NCI-H1694 (cell line): Measurements from ENCODE around the gene ITPR3.

Experiments
- DNase-seq: peaks from one replicate; lab custom pipeline; 2025; lab: John Stamatoyannopoulos, UW

ITPR3 gene

DNA sequence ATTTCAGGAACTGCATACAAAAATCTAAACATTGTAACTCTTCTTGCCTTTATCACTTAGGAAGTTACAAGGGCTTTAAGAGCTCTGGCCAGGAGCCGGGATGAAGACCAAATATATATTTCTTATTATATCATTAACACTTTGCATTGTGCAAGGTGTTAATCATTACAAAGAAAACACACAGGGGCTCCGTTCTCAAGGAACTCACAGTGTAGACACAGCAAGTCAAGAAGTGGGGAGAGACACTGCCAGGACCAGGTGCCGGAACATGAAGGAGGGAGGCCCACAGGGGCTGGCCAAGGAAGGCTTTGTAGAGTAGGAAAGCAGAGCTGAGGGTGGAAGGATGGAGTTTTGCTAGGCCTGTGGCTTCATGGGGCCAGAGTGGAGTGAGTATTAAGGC lies 17.4 kb downstream of the ITPR3 start:
- DNase-seq, result no peak

DNA sequence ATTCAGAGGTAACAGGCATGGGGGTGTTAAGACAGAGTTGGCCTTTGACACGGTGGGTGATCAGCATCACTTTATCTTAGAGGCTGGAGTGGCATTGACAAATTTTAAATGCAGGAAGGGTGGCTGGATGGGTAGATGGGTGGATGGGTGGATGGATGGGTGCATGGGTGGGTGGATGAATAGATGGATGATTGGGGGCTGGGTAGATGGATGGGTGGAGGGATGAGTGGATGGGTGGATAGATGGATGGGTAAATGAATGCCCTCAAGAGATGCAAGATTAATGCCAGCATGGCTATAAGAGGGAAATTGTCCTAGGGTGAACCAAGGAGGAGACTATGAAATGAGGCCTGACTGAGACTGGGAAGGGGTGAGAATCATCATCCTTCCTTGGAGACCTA lies 18.4 kb downstream of the ITPR3 start:
- no peak for DNase-seq

- no peak for DNase-seq
Observed at GRCh38 chr6:33640361-33640760, 19.2 kb downstream of the ITPR3 start.

- no peak for DNase-seq
Observed at GRCh38 chr6:33641144-33641543, 20.0 kb downstream of the ITPR3 start.

DNA sequence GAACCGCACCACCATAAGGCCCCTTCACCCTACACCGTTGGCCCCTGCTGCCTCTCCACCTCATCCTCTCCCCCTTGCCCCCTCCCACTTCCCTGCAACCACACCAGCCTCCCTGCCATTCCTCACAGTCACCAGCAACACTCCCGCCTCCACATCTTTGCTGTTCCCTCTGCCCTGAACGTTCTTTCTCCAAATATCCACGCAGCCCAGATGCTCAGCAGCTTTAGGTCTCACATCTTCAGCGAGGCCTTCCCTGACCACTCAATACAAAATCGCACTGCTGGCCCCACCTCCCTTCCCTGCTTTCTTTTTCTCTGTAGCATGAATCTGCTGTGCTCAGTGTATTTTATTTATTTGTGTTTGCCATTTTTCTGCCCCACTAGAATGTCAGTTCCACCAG lies 20.5 kb downstream of the ITPR3 start:
- no peak for DNase-seq

GRCh38 chr6:33642897-33643296 lies 21.8 kb downstream of the ITPR3 start:
- no peak for DNase-seq

GRCh38 chr6:33651403-33651802 lies 30.3 kb downstream of the ITPR3 start:
- DNase-seq, result no peak

- no peak for DNase-seq
Observed at GRCh38 chr6:33652002-33652401, 30.9 kb downstream of the ITPR3 start.

GRCh38 chr6:33654831-33655554 lies 33.9 kb downstream of the ITPR3 start:
- DNase-seq, result peak; percentile 58

- no peak for DNase-seq
Observed at GRCh38 chr6:33656844-33657243, 35.7 kb downstream of the ITPR3 start.

DNA sequence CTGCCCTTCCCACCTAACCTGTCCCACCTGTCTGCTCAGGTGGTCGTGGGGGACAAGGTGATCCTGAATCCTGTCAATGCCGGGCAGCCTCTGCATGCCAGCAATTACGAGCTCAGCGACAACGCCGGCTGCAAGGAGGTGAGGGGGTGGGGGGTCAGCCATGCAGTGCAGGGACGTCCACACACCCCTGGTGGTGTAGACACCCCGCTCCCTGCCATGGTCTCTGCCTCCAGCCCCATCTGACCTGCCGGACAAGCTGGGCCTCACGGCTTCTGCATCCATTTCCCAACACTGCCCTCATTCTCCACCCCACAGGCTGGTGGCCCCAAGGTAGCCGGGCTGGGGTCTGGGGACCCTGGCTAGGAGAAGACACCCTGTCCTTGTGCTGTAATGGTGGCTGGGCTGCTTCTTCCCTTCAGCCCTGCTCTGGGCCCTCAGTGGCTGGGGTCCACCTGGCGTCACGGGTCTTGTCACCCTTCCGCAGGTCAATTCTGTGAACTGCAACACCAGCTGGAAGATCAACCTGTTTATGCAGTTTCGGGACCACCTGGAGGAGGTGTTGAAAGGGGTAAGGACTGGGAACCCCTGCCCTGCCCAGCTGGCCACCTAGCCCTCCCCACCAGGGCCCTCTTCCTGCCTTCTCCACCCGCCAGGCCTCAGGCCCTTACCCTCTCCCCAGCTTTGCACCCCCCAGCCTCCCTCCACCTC lies 38.0 kb downstream of the ITPR3 start:
- no peak for DNase-seq

DNA sequence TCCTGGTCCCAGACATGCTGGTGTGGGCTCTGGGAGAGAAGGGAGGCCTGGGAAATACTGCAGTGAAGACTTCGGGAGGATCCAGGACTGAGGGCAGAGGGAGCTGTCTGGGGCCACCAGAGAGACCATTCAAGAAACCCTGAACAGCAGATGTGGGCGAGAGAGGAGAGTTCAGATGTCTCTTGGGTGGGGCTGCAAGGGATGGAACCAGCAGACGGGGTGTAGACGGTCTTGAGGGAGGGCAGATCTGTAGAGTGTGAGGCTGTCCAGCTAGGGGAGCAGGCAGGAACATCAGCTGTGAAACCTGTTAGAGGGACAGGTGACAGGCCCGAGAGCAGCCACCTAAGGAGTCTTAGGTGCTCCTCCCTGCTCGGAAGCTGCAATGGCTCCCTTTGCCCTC lies 38.9 kb downstream of the ITPR3 start:
- DNase-seq, result no peak

- no peak for DNase-seq
Observed at GRCh38 chr6:33661106-33661838, 40.1 kb downstream of the ITPR3 start.

GRCh38 chr6:33662318-33662717 lies 41.2 kb downstream of the ITPR3 start:
- no peak for DNase-seq

DNA sequence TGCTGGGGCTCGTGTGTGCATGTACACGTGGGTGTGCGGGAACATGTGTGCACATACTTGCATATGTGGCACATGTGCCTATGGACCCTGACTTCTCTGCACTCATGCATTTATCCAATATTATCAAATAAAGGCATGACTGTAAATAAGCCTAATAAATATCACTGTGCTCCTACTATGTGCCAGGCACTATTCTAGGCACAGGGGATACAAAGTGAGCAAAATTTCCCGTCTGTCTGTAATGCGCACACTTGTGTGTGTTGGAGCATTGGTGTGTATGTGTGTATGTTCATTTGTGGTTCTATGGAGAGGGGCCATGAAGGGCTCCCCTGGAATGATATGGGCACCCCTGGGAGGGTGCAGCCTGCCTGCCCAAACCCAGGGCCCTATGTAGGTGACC lies 41.9 kb downstream of the ITPR3 start:
- DNase-seq, result no peak

DNA sequence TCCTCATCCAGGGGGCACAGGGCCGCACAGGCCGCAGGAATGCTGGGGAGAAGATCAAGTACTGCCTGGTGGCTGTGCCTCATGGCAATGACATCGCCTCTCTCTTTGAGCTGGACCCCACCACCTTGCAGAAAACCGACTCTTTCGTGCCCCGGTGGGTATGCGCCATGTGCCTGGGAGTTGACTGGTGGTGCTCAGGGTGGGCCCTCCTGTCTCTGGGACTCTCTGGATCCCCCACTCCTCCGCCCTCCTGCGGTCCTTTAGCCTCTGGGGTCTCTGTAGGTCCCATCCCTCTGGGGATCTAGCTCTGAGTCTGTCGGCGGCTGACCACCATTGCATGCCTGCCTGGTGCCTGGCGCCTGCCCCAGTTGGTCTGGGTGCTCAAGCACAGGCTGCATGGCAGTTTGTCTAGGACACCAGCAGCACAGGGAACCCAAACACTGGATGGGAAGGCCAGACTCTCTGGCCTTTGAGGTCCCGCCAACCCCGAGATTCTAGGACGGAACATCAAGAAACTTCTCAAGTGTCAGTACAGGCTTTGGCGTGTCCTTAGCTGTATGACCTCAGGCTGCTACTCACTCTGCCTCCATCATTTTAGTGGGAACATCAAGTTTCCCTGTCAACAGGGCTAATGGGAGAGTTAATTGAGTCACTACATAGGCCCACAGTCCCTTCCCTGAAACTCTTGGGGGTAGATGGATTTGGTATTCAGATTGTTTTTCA lies 42.8 kb downstream of the ITPR3 start:
- DNase-seq, result no peak

DNA sequence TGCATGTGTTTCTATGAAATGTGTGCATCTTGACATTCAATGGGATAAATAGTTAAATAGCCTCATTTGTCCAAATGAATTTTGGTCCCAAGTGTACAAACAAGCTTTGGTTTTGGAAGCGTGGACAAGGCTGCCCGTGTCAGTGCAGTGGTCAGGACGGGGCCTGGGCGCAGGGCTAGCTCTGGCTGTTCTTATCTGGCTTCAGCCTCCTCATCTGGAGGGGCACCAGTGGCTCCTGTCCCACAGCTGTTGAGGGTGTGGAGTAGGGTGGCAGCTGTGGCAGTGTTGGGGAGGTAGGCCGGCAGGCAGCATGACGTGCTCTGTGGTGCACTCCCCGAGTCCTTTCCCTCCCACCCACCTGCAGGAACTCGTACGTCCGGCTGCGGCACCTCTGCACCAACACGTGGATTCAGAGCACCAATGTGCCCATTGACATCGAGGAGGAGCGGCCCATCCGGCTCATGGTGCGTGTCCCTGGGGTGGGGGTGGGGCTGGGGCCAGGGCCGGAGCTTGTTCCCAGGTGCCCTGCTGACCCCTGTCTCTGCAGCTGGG lies 43.5 kb downstream of the ITPR3 start:
- DNase-seq, result no peak

GRCh38 chr6:33665957-33666356 lies 44.8 kb downstream of the ITPR3 start:
- DNase-seq, result no peak

DNA sequence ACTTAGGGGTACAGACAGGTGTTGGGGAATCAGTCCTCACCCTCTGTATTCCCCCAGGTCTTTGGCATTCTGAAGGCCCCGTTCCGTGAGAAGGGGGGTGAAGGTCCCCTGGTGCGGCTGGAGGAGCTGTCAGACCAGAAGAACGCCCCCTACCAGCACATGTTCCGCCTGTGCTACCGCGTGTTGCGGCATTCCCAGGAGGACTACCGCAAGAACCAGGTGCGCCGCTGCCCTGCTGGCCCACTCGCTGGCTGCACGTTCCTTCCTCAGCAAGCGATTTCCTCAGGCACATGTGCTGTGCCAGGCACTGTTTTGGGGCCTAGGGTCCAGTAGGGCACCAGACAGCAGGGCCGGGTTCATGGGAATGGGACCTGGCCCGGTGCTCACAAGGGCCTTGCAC lies 46.0 kb downstream of the ITPR3 start:
- DNase-seq, result no peak

GRCh38 chr6:33667776-33668175 lies 46.7 kb downstream of the ITPR3 start:
- no peak for DNase-seq

- no peak for DNase-seq
Observed at GRCh38 chr6:33668328-33668727, 47.2 kb downstream of the ITPR3 start.

DNA sequence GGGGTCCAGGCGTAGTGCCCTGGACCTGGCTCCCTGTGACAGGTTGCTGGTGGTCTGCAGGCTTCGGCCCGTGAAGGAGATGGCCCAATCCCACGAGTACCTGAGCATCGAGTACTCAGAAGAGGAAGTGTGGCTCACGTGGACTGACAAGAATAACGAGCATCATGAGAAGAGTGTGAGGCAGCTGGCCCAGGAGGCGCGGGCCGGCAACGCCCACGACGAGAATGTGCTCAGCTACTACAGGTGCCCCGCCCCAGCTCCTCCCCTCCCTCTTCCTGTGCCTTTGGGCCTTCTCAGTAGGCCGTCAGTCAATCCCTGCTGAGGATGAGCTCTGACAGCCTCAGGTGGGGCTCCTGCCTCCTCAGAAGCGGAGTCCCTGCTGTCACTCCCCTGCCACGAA lies 47.8 kb downstream of the ITPR3 start:
- no peak for DNase-seq
